HL-60 (cell line): ENCODE data around the gene CHRDL2.

Experiments used
- DNase-seq, 2 experiments: peaks; one replicate each; pipeline ENCODE4 v3.0.0-alpha.2; 2010 to 2020; ENCODE audit warnings: low read depth in 1 of 2, low spot score in 1 of 2
- H3K27ac ChIP-seq: fragments of 250-450 bp; sonication (Bioruptor Pico); replicated peaks from 2 replicates; pipeline ENCODE4 v1.5.1; 2020; ENCODE audit warnings: mild to moderate bottlenecking, moderate library complexity
- H3K27me3 ChIP-seq: fragments of 250-450 bp; sonication (Bioruptor Pico); 2 replicates; pipeline ENCODE4 v1.5.1; 2021; ENCODE audit warnings: mild to moderate bottlenecking, moderate library complexity; ENCODE audit not compliant: insufficient read depth, poor library complexity, severe bottlenecking
- H3K4me3 ChIP-seq: replicated peaks from 2 replicates; pipeline ENCODE4 v1.5.1; 2011; ENCODE audit warnings: mild to moderate bottlenecking, control low read depth, low read length; ENCODE audit not compliant: insufficient read depth
- GABPA ChIP-seq: IDR thresholded peaks from 2 replicates; pipeline ENCODE4 v1.6.1; 2012; ENCODE audit warnings: low read depth
- POLR2AphosphoS5 ChIP-seq: IDR thresholded peaks from 2 replicates; pipeline ENCODE4 v1.6.1; 2012; ENCODE audit warnings: low read depth
- SPI1 ChIP-seq: IDR thresholded peaks from 2 replicates; pipeline ENCODE4 v1.6.1; 2012; ENCODE audit warnings: low read depth, mild to moderate bottlenecking, borderline replicate concordance
- TF ChIP-seq, protein P1 (sequence below): IDR thresholded peaks from one replicate; pipeline ENCODE4 v1.5.1; 2011; ENCODE audit warnings: low read length, control low read depth, inconsistent platforms; ENCODE audit not compliant: insufficient read depth
- TF ChIP-seq, protein P2 (sequence below): IDR thresholded peaks from 2 replicates; pipeline ENCODE4 v1.6.1; 2012; ENCODE audit warnings: low read depth; ENCODE audit not compliant: insufficient replicate concordance

Gene CHRDL2

DNA sequence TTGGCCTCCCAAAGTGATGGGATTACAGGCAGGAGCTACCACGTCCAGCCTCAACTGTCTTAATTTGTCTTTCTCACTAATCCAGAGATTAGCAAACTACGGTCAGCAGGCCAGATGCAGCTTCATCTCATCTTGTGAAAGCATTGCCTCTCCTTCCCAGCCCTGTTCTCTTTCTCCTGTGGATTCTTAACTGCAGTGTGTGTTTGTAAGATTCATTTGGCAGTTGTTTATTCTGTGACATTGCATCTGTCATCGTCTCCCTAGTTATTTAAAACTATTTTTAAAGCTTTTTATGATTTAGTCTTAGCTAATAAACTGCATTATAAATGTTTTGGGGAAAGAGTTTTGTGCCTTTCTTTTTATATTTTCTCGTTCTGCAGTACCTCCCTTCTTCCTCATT is 46.7 kb upstream of the CHRDL2 start:
- DNase-seq: no peak
- Histone ChIP-seq H3K27ac (no peak overlapping the region), H3K27me3 (no peaks in the 10 kb centered on the region), H3K4me3 (no peak overlapping the region)
- TF ChIP-seq, protein P1, sequence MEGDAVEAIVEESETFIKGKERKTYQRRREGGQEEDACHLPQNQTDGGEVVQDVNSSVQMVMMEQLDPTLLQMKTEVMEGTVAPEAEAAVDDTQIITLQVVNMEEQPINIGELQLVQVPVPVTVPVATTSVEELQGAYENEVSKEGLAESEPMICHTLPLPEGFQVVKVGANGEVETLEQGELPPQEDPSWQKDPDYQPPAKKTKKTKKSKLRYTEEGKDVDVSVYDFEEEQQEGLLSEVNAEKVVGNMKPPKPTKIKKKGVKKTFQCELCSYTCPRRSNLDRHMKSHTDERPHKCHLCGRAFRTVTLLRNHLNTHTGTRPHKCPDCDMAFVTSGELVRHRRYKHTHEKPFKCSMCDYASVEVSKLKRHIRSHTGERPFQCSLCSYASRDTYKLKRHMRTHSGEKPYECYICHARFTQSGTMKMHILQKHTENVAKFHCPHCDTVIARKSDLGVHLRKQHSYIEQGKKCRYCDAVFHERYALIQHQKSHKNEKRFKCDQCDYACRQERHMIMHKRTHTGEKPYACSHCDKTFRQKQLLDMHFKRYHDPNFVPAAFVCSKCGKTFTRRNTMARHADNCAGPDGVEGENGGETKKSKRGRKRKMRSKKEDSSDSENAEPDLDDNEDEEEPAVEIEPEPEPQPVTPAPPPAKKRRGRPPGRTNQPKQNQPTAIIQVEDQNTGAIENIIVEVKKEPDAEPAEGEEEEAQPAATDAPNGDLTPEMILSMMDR: no peak
- TF ChIP-seq, protein P2, sequence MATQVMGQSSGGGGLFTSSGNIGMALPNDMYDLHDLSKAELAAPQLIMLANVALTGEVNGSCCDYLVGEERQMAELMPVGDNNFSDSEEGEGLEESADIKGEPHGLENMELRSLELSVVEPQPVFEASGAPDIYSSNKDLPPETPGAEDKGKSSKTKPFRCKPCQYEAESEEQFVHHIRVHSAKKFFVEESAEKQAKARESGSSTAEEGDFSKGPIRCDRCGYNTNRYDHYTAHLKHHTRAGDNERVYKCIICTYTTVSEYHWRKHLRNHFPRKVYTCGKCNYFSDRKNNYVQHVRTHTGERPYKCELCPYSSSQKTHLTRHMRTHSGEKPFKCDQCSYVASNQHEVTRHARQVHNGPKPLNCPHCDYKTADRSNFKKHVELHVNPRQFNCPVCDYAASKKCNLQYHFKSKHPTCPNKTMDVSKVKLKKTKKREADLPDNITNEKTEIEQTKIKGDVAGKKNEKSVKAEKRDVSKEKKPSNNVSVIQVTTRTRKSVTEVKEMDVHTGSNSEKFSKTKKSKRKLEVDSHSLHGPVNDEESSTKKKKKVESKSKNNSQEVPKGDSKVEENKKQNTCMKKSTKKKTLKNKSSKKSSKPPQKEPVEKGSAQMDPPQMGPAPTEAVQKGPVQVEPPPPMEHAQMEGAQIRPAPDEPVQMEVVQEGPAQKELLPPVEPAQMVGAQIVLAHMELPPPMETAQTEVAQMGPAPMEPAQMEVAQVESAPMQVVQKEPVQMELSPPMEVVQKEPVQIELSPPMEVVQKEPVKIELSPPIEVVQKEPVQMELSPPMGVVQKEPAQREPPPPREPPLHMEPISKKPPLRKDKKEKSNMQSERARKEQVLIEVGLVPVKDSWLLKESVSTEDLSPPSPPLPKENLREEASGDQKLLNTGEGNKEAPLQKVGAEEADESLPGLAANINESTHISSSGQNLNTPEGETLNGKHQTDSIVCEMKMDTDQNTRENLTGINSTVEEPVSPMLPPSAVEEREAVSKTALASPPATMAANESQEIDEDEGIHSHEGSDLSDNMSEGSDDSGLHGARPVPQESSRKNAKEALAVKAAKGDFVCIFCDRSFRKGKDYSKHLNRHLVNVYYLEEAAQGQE: no peak
- no peak for TF ChIP-seq POLR2AphosphoS5
- TF ChIP-seq GABPA: no peak
- TF ChIP-seq SPI1: no peak

DNA sequence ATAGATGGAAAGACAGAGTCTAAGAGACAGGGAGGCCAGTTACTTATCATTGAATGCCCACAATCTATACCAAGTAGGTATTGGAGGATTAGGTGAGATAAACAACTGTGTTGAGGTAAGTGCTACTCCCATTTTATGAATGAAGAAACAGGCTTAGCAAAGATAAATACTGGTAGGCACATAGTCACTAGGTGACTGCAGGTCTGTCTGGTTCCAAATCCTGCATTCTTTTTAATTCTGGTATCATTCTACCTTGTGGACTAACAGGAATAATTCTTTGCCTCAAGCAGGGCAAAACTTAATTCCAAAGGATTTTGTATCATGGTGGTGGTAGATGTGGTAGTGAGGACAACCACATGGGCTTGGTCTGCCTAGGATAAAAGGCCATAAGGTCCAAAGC is 45.8 kb upstream of the CHRDL2 start:
- no peak overlapping the region for H3K4me3 ChIP-seq
- TF ChIP-seq, protein P1: no peak
- TF ChIP-seq SPI1: no peak
- TF ChIP-seq, protein P2: no peak
- no peaks in the 10 kb centered on the region for H3K27me3 ChIP-seq
- no peak overlapping the region for H3K27ac ChIP-seq
- no peak for DNase-seq

DNA sequence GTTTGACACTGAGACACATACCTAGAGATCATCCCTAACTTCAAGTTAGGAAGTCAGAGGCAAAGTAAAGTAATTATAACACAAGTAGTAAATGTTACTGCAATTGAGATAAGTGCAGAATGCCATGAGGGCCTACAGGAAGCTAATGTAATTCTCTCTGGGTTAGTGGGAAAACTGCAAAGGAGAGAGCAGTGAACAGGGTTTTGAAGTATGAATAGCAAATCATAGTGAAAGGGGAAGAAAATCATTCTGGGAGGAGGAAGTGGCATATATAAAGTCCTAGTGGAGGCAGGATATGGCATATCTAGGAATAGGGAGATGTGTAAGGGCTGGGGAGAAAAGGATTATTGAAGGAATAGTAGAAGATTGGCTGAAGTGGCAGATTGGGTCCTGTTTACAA is 45.3 kb upstream of the CHRDL2 start:
- H3K27me3 ChIP-seq: no peaks in the 10 kb centered on the region
- H3K4me3 ChIP-seq: no peak overlapping the region
- H3K27ac ChIP-seq: no peak overlapping the region
- DNase-seq: no peak
- no peak for TF ChIP-seq GABPA
- TF ChIP-seq, protein P1: no peak
- peak; percentile 20; the same call in 1 of the 2 replicates for TF ChIP-seq SPI1
- TF ChIP-seq, protein P2: no peak
